Skeletal muscle satellite cell (primary cell): ENCODE data around the gene TET1.

Experiments
- H3K27me3 ChIP-seq: 2 replicates; pipeline ENCODE4 v1.7.0; 2013; ENCODE audit warnings: low read length; ENCODE audit not compliant: control insufficient read depth, insufficient read depth
- H3K36me3 ChIP-seq: 2 replicates; pipeline ENCODE4 v1.7.0; 2013; ENCODE audit warnings: mild to moderate bottlenecking, control low read depth, low read length; ENCODE audit not compliant: insufficient read depth
- H3K4me1 ChIP-seq: 2 replicates; pipeline ENCODE4 v1.7.0; 2013; ENCODE audit warnings: low read length; ENCODE audit not compliant: control insufficient read depth, insufficient read depth
- H3K4me2 ChIP-seq: 2 replicates; pipeline ENCODE4 v1.7.0; 2013; ENCODE audit warnings: mild to moderate bottlenecking, low read length
- H3K4me3 ChIP-seq: 2 replicates; pipeline ENCODE4 v1.7.0; 2013; ENCODE audit warnings: low read length
- H3K9ac ChIP-seq: 2 replicates; pipeline ENCODE4 v1.7.0; 2013; ENCODE audit warnings: mild to moderate bottlenecking, low read depth, low read length, moderate library complexity
- H3K9me3 ChIP-seq: replicated peaks from 2 replicates; pipeline ENCODE4 v1.7.0; 2013; ENCODE audit warnings: mild to moderate bottlenecking, control low read depth, low read length

The TET1 gene

DNA sequence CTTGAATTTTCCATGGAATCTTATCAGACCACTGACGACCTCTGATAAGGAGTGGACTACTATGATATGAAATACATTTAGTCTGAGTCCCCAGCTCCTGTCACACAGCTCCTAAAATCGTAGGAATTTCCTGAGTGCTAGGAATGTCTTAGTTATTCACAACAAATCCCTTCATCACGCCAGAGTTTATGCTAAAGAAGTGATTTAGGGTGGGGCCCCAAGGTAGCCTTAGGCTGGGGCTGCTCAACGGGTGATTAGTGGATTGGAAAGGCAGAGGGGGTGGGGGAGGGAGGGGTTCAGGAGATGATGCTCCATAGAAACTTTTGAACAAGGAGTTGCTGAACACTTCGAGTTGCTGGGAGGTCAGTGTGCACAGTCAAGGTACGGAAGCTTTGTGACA is 7.0 kb upstream of the TET1 start:
- H3K36me3 ChIP-seq, result no peaks in the 10 kb centered on the region
- no peaks in the 10 kb centered on the region for H3K27me3 ChIP-seq
- H3K9ac ChIP-seq, result no peak overlapping the region
- peaks cover 5% of the 10 kb centered on the region for H3K4me1 ChIP-seq
- no peak overlapping the region for H3K4me2 ChIP-seq
- no peak overlapping the region for H3K4me3 ChIP-seq
- H3K9me3 ChIP-seq, result no peaks in the 10 kb centered on the region

DNA sequence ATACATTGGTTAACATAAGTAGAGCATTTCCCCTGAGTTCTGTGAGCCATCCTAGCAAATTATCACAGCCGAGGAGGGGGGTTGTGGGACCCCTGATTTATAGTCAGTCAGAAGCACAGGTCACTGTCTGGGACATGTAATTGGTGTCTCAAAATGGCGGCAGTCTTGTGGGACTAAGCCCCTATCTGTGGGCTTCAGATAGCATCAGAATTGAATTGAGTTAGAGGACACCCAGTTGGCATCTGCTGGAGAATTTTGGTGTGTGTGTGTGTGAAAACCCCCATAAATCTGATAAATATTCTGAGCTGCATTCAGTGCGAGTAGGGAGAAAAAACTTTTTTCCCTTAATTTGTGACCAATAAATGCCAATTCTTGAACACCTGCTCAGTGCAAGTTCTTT is 6.5 kb upstream of the TET1 start:
- no peaks in the 10 kb centered on the region for H3K36me3 ChIP-seq
- peaks cover 5% of the 10 kb centered on the region for H3K4me1 ChIP-seq
- no peak overlapping the region for H3K4me3 ChIP-seq
- no peak overlapping the region for H3K4me2 ChIP-seq
- H3K27me3 ChIP-seq, result no peaks in the 10 kb centered on the region
- no peaks in the 10 kb centered on the region for H3K9me3 ChIP-seq
- H3K9ac ChIP-seq, result no peak overlapping the region

DNA sequence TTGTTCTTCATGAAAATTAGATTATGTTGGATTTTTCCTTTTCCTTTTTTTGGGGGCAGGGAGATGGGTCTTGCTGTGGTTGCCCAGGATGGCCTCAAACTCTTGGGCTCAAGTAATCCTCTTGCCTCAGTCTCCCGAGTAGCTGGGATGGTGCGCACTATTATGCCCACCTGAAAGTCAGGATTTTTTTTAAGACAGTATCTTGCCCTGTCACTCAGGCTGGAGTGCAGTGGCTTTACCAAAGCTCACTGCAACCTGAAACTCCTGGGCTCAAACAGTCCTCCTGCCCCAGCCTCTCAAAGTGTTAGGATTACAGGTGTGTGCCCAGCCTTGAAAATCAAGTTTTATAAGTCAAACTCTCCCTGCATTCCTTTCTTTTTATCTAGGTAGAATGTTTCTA is 1.7 kb upstream of the TET1 start:
- H3K9ac ChIP-seq, result no peak overlapping the region
- no peaks in the 10 kb centered on the region for H3K27me3 ChIP-seq
- H3K4me1 ChIP-seq, result peaks cover 27% of the 10 kb centered on the region
- H3K9me3 ChIP-seq, result no peaks in the 10 kb centered on the region
- H3K36me3 ChIP-seq, result no peaks in the 10 kb centered on the region
- no peak overlapping the region for H3K4me3 ChIP-seq
- no peak overlapping the region for H3K4me2 ChIP-seq

DNA sequence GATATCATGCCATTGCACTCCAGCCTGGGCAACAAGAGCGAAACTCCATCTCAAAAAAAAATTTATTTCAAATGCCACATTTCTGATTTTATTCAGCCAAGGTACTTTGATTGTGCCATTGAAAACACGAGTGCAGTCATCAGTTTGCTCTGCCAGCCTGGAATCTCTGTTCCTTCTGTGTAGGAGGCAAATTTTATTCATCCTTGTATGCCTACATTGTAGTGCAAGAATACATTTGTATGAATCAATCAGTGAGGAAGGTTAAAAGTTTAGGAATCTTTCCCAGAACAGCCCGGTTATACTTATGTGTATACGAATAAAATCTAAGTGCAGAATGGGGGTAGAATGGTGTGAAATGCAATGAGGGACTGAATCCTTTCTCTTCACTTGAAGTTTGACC is 886 bp upstream of the TET1 start:
- Histone ChIP-seq H3K4me2 (peak overlapping the region; percentile 94), H3K9ac (no peak overlapping the region), H3K9me3 (no peaks in the 10 kb centered on the region), H3K36me3 (no peaks in the 10 kb centered on the region), H3K4me1 (peaks cover 27% of the 10 kb centered on the region), H3K27me3 (no peaks in the 10 kb centered on the region), H3K4me3 (peak overlapping the region; percentile 86)

DNA sequence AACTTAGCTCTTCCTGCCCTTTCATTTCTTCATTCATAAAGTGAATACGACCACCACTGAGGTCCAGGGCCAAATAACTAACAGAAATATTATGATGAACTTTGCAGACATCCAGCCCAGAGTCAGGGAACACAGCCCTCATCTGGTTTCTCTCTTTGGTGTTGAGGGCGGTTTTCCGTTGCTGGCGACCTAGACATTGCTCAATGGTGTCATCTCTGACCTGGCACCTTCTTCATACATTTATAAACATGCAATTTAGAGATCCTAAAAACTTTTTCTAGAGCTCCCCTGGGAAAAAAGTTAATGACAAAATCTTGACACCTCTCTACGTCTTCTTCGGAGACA is 324 bp upstream of the TET1 start:
- Histone ChIP-seq H3K4me3 (peak overlapping the region; percentile 86), H3K4me2 (peak overlapping the region; percentile 94), H3K27me3 (no peaks in the 10 kb centered on the region), H3K4me1 (peaks cover 27% of the 10 kb centered on the region), H3K9ac (peak overlapping the region; percentile 80), H3K36me3 (no peaks in the 10 kb centered on the region), H3K9me3 (no peaks in the 10 kb centered on the region)

DNA sequence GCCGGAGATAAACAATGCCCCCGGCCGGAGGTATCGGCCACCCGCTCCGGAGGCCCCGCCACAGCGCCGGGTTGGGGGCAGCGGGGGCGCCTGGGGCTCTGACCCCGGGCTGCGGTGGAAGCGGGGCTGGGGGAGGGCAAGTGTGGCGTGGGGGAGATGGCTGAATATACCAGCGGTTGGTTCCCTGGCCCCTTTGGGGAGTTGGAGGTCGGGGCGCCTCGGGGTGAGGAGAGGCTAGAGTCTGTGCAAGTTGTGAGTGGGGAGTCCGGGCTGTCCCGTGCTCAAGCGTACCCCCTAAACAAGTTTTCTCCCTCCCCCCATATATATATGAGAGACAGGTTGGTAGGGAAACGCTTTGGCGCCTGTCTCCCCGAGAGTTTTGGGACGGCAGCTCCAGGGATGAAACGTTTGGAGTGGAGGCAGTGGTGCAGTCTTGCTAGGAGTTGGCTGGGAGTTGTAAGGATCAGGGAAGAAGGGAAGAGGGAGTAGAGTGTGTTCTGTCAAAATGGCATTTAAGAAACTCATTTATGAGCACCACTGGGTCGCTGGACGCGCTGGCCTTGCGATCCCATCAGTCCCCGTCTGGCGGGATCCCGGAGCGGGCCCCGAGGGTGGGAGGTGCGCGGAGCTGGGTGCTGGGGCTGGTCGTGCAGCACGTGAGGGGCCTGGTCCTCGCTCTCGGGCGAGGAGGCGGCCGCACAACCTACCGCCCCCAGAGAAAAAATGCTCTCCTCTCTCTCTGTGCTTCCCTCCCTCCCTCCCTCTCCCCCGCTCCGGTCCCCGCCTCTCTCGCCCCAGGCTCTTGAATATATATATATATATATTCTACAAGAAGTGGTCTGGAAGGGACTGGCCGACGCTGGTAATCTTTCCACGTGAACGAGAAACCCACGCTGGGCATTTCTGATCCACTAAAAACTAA is 1.1 kb downstream of the TET1 start:
- H3K4me3 ChIP-seq, result peak overlapping the region; percentile 86
- H3K4me2 ChIP-seq, result peak overlapping the region; percentile 94
- peak overlapping the region; percentile 80 for H3K9ac ChIP-seq
- H3K36me3 ChIP-seq, result no peaks in the 10 kb centered on the region
- peaks cover 27% of the 10 kb centered on the region for H3K4me1 ChIP-seq
- no peaks in the 10 kb centered on the region for H3K9me3 ChIP-seq
- H3K27me3 ChIP-seq, result no peaks in the 10 kb centered on the region

DNA sequence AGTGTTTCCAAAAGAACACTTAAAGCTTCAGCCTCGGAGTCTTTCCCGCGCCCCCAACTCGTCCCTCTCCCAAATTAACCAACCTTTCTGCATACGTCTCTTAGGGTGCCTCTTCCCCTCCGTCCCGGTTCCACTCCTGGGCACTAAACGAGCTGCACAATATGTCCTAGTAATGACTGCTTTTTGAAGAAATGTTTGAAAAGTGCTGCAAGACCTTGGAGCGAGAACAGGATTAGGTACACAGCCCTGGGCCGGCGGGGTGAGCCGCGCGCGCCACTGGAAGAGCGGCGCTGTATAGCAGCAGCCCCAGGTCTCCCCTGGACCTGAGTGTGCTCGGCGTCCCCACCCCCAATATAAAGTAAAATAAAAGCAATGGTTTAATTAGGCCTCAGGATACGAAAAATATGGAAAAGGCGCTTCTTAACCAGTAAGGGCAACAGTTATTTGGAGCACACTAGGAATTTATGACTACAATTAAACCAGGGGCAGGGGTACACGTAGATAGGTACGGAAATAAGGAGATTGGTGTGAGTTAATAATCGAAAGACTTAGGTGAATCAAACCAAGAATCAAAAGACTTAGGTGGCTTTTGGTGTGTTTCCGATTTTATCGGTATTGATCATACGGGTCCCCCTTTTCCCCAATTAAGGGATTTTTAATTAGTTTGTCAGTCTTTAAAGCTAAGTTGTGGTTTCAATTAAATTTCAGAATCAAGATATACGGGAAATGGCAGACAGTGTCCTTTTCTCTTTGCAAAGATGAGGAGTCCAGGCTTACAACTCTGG is 1.9 kb downstream of the TET1 start:
- Histone ChIP-seq H3K4me3 (peak overlapping the region; percentile 60), H3K4me1 (peaks cover 27% of the 10 kb centered on the region), H3K4me2 (peak overlapping the region; percentile 94), H3K9ac (peak overlapping the region; percentile 26), H3K36me3 (no peaks in the 10 kb centered on the region), H3K27me3 (no peaks in the 10 kb centered on the region), H3K9me3 (no peaks in the 10 kb centered on the region)

DNA sequence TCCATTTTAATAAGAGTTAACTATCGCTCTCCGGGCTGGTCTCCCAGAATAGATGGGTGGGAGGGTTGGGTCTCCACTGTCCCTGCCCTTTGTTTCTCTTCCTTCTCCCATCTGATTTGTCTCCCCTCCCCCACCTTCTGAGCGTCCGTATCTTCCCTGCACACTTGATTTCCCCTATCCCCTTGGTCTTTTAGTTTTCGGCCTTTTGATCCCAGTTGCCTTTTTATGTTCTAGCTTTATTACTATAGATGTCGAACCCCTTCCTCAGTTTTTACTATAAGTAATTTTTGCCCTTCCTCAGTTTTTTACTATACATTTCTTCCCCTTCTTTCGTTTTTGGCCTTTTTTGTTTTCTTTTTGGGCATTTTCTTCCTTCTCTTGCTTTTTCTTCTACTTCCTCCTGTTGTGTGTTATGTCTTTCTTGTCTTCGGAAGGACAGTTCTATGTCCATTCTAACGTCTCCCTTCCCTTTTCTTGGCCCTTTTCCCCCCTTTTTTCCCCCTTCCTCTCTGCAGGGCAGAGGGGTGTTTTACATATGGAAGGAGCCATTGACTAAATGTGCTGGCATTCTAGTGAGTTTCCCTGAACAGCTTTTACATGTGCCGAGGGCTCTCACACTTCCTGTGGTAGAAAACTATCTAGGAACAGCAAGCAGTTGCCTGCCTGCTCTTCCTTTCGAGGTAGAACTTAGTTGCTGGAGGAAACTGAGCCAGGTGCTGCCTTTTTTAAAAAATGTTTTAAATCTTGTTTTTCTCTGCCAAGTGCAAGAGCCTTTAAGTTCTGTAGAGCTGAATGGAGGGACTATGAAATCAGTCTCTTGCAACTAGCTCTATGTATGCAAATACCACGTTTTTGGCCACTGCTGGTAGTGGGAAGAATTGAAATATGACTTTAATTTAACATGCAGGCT is 2.8 kb downstream of the TET1 start:
- peaks cover 27% of the 10 kb centered on the region for H3K4me1 ChIP-seq
- no peaks in the 10 kb centered on the region for H3K27me3 ChIP-seq
- H3K4me3 ChIP-seq, result peak overlapping the region; percentile 60
- peak overlapping the region; percentile 94 for H3K4me2 ChIP-seq
- H3K36me3 ChIP-seq, result no peaks in the 10 kb centered on the region
- peak overlapping the region; percentile 21 for H3K9ac ChIP-seq
- H3K9me3 ChIP-seq, result no peaks in the 10 kb centered on the region

DNA sequence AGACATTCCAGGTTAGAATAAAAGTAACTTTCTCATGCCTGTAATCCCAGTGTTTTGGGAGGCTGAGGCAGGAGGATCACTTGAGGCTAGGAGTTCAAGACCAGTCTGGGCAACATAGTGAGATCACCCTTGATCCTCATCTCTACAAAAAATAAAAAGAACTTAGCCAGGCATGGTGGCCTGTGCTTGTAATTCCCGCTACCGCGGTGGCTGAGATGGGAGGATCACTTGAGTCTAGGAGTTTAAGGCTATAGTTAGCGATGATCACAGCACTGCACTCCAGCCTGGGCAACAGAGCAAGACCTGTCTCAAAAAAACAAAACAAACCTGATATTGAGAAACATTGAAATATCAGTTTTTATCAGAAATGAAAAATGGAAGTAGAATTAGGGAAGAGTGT is 4.6 kb downstream of the TET1 start:
- Histone ChIP-seq H3K36me3 (no peaks in the 10 kb centered on the region), H3K9ac (no peak overlapping the region), H3K9me3 (no peaks in the 10 kb centered on the region), H3K4me1 (peaks cover 23% of the 10 kb centered on the region), H3K27me3 (no peaks in the 10 kb centered on the region), H3K4me2 (no peak overlapping the region), H3K4me3 (no peak overlapping the region)

DNA sequence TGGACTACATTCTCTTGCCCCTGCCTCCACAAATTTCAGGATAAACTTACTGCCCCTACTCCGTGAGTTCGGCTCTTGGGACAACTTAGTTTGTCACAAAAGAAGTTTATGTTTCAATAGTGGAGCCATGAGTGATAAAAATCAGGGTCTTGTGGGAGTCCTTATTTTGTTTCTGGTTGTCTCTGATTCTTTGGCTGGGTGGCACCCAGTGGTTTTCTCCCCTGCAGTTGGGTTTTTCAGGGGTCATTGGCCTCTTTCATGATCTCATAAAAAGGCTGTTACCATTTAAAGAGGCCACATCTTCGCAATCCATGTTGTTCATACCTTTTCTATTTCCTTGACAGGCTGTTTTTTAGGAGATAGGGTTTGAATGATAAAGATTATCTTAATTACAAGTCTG is 5.5 kb downstream of the TET1 start:
- Histone ChIP-seq H3K9me3 (no peaks in the 10 kb centered on the region), H3K4me1 (peaks cover 17% of the 10 kb centered on the region), H3K4me2 (no peak overlapping the region), H3K9ac (no peak overlapping the region), H3K27me3 (no peaks in the 10 kb centered on the region), H3K36me3 (no peaks in the 10 kb centered on the region), H3K4me3 (no peak overlapping the region)

DNA sequence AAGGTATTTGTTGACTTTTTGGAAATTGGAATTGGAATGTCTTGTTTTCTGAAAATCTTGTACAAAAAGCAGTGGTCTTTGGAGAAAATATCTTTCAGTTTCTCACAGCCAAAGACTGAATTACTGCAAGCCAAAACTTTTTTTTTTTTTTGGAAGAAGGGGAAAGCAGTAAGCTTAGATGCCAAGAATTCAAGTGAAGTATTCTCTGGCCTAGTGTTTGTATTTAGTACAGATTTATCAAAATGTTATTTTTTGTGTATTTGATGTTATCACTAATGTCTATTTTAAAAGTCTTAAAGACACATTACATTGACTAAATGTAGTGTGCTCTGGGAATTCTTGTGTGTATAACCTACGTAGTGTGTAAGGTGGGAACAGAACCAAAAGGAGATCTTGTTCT is 6.2 kb downstream of the TET1 start:
- no peak overlapping the region for H3K4me3 ChIP-seq

More for the DNA sequence above, 6.2 kb downstream of the TET1 start:
- no peak overlapping the region for H3K9ac ChIP-seq
- H3K4me1 ChIP-seq, result peaks cover 17% of the 10 kb centered on the region
- H3K36me3 ChIP-seq, result no peaks in the 10 kb centered on the region
- no peaks in the 10 kb centered on the region for H3K9me3 ChIP-seq
- H3K27me3 ChIP-seq, result no peaks in the 10 kb centered on the region
- no peak overlapping the region for H3K4me2 ChIP-seq
